Ammon's horn (tissue), 1 donor: ENCODE measurements around the gene FBXL20.

Experiments
- DNase-seq: peaks from one replicate; pipeline ENCODE4 v3.0.0-alpha.2; 2016; ENCODE audit warnings: low spot score

Gene FBXL20

DNA sequence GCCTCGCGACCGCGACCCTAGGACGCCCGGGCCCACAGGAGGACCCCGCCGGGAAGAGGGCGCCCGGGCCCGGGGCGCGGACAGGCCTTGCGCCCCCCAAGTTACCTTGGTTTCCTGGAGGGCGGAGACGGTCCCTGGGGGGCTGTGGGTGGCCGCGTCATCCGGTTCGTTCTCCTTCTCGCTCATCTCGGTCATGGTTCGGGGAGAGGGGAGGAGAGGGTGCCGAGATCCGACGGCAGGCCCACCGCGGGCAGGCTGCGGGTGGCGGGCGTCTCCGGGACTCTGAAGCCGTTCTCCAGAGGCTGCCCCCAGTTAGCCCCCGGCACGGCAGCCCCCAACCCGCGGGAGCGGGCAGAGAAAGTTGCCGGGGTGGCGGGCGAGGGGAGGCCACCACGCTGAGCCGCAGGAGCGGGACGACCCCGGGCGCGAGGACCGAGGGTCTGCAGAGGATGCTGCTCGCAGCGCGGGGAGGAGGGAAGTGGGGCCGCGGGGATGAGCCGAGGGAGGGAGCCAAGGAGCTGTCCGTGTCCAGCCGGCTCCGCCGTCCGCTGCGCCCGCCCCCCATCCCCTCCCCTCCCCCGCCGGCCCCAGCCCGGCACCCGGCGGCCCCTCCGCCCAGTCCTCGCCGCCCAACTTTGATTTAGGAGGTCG is 176.0 kb downstream of the FBXL20 start, which contains the start of gene STAC2:
TSS of gene STAC2 (minus strand) at position 638 of the 651 bp plus-strand sequence. CDS start at position 195, 443 bp downstream.
- DNase-seq: no peak

DNA sequence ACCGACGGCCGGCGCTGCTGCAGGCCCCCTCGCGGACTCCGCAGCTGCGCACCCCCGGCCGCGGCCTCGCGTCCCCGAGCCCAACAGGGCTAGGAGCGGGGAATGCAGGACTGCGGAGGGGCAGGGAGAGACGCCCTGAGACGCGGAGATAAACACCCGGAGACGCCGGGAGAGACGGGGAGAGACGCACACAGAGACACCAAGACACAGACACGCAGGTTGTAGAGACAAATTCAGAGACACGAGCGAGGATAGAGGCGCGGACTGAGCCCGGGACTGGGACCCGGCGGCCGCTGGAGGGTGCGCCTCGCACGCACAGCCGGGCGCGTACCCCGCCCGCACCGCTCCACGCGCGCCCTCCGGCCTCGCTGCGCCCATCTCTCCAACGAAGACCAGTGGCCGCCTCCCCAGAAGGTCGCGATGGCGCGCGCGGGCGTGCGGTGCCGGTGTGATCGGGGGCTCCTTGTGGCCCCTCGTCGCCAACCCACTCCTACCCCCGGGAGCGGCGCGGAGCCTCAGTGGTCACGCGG is 176.6 kb downstream of the FBXL20 start:
- no peak for DNase-seq

DNA sequence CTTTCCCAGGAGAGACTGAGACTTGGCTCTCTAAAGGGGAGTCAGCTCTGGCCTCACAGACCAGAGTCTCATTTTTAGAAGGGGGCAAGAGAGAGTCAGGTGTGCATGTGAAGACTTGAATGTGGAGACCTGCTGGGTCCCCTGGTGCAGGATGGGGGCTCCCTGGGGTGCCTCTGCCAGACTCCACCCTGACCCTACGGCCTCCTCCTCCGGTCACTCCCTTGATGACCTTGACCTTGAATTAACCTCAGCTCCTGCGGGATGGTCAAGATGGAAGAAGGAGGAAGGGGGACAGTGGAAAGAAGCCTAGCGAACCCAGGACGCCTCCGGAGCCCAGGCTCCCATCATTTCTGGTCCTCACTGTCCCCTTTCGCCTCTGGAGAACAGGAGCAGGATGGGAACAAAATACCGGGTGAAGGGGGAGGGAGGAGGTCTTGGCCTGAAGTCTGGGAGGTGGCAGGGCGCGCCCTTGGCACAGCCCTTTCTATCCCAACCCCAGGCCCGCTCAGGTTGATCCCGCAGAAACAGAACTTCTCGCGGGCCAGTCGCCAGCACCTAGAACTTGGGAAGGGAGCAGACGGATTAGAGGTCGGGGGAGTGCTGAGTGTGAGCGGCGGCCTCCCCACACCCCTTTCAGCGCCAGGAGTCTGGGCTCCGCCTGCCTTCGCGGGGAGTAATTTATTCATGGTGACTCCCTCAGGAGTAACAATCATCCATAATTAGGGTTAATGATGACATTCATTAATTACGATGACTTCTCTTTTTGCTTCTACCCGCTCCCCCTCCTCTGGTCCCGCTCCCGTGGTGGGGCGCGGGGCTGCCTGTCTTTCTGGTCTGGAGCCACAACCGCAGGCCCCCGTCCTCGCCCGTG is 177.3 kb downstream of the FBXL20 start:
- DNase-seq: no peak

- DNase-seq: no peak
Measured at GRCh38 chr17:39222866-39223834, 178.3 kb downstream of the FBXL20 start.

DNA sequence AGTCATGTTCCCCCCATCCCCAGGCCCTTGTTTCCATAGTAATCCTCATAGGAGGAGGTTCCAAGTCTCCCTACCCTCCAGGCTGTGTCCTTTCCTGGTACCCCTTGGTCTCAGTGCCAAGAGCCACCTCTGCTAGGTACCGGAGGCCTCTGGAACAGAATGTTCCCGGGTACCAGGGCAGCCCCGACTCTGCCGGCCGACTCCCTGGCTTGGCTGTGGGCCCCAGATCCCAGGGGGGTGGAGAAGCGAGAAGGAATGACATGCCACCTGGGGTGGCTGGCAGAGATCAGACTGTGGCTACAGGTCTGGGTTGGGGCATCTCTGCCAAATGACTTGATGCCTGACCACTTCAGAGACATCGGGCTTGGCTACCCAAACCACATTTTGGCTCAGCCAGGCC is 179.3 kb downstream of the FBXL20 start:
- no peak for DNase-seq

GRCh38 chr17:39221572-39221971 is 179.9 kb downstream of the FBXL20 start:
- no peak for DNase-seq

- DNase-seq: peak; percentile 76
Measured at GRCh38 chr17:39219647-39220154, 181.7 kb downstream of the FBXL20 start.

DNA sequence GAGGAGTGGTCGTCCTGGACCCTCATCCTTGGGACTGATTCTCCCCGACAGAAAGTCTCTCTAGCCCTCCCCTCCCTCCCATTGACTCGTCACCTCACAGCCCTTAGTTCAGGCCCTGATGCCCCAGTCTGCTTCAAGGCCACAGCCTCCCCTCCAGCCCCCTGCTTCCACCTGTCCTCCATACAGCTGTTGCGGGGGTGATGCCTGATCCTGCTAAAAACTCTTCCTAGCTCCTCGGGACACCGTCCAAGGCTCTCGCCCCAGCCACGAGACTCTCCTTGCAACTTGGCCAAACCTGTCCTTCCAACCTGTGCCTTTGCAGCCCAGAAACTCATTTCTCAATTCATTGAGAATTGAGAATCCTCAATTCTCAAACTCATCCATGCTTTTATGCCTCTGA is 182.5 kb downstream of the FBXL20 start:
- DNase-seq: no peak

DNA sequence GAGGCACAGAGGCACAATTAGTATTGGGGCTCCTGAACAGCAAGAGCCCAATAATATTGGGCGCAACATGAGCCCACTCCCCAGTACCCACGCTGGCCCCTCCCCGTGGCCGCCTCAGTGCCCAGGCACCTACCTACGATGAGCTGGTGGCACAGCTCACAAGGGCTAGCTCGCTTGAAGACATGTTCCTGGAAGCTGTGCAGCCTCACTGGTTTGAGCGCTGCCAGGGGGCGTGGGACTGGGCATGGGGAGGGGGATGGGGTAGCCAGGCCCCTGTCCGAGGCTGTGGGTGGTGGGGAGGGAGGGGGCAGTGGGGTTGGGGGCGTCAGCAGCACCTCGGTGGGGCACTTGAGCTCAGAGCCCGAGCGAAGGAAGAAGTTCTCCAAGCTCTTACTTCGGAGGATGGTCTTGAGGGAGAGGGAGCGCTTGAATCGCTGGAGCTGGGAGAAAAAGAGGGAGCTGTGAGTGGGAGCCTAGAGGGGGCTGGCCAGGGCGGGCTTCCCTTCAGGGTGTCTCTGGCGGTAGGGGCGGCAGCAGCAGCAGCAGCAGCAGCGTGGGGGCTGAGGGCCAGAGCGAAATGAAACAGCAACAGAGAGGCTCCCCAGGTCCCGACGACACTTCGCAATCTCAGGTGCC is 183.6 kb downstream of the FBXL20 start:
- DNase-seq: no peak

GRCh38 chr17:39213852-39214251 is 187.6 kb downstream of the FBXL20 start:
- no peak for DNase-seq

- no peak for DNase-seq
Measured at GRCh38 chr17:39212841-39213480, 188.5 kb downstream of the FBXL20 start.

GRCh38 chr17:39212195-39212810 is 189.1 kb downstream of the FBXL20 start:
- DNase-seq: no peak

DNA sequence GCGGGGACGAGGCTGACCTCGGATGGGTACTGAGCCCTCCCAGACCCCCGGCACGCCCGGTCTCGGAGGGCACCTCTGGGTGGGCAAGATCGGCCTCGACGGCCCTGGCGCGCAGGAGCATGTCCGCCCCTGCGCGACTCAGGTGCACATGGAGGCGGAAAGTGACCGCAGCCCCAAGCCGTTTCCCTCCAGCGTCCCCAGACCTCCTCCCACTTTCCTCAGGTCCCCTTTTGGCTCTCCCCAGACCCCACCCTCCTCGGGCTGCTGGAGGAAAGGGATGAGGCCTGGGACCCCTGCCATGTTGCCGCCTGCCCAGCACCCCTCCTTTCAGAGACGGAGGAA is 191.4 kb downstream of the FBXL20 start:
- DNase-seq: no peak

- DNase-seq: no peak
Measured at GRCh38 chr17:39209317-39210092, 191.9 kb downstream of the FBXL20 start.

DNA sequence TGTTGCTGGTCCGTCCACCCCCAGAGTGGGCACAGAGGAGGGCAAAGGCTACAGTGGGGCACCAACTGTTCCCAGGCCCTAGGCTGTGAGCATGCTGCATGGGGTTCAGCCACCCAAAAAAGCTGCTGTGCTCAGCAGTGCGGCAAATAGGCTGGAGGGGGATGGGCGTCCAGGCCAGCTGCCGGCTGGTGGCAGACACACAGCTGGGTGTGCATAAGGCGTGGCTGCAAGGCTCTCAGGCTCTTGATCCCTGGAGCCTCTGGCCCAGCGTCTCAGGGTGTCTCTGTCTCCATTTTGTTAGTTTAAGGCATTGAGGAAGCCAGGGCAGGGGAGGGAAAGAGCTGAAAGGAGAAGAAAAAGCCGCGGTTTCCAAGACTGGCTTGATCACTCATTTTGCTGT is 192.5 kb downstream of the FBXL20 start:
- DNase-seq: no peak

- DNase-seq: peak; percentile 70
Measured at GRCh38 chr17:39208136-39208535, 193.3 kb downstream of the FBXL20 start.

DNA sequence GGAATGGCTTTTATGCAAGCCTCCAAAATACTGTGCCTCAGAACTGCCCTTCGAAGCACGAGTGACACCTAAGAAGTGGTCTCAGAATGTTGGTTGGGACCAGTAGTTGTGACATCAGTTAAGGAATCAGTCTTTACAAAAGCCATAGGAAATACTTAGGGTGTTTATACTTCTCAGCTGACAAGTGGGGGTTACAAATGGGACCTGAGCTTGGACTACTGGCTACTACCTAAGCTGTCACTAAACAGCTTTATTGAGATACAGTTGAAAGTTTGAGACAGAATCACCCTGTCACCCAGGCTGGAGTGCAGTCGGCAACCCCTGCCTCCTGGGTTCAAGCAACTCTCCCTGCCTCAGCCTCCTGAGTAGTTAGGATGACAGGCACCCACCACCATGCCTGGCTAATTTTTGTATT is 196.3 kb downstream of the FBXL20 start:
- no peak for DNase-seq

DNA sequence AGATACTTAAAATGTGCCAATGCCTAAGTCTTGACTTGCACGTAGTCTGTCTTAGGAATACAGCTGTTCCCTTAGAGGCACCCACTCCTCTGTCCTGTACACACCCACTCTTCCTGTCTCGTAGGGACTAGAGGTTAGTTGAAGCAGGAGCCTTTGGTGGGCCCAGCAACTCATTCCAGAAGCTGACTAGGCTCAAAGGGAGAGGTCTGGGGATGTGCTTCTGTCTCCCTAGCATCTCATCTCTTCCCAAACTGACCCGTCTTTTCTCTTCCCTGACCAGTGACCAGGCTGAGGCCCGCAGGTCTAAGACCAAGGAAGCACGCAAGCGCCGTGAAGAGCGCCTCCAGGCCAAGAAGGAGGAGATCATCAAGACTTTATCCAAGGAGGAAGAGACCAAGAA is 197.2 kb downstream of the FBXL20 start:
- DNase-seq: no peak
